HL-60 (cell line): ENCODE results near the gene HELZ.

ENCODE experiments used
- TF ChIP-seq, protein P1 (sequence below): IDR thresholded peaks from 2 replicates; pipeline ENCODE4 v1.6.1; 2012; ENCODE audit warnings: low read depth; ENCODE audit not compliant: insufficient replicate concordance
- TF ChIP-seq, protein P2 (sequence below): IDR thresholded peaks from one replicate; pipeline ENCODE4 v1.5.1; 2011; ENCODE audit warnings: low read length, control low read depth, inconsistent platforms; ENCODE audit not compliant: insufficient read depth

DNA sequence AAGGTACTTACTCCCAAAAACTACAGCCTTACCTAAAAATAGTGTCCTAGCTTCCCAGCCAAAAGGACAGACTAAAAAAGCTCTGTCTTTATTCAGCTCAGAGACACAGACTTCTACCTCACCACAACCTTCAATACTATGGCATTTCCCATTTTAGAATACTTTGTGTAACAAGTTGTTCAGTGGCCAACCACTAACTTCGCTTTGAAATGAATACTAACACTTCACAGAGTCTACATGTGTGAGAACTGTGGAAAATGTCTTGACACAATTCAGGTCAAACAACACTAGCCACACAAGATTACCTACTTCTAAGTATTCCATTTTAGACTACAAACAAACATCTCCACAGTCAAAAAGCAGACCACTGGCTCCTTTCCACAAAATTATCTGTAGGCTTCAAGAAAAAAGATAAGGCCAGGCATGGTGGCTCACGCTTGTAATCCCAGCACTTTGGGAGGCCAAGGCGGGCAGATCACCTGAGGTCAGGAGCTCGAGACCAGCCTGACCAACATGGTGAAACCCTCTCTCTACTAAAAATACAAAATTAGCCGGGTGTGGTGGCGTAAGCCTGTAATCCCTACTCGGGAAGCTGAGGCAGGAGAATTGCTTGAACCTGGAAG, 3.2 kb downstream of the HELZ start:
- TF ChIP-seq, protein P1, sequence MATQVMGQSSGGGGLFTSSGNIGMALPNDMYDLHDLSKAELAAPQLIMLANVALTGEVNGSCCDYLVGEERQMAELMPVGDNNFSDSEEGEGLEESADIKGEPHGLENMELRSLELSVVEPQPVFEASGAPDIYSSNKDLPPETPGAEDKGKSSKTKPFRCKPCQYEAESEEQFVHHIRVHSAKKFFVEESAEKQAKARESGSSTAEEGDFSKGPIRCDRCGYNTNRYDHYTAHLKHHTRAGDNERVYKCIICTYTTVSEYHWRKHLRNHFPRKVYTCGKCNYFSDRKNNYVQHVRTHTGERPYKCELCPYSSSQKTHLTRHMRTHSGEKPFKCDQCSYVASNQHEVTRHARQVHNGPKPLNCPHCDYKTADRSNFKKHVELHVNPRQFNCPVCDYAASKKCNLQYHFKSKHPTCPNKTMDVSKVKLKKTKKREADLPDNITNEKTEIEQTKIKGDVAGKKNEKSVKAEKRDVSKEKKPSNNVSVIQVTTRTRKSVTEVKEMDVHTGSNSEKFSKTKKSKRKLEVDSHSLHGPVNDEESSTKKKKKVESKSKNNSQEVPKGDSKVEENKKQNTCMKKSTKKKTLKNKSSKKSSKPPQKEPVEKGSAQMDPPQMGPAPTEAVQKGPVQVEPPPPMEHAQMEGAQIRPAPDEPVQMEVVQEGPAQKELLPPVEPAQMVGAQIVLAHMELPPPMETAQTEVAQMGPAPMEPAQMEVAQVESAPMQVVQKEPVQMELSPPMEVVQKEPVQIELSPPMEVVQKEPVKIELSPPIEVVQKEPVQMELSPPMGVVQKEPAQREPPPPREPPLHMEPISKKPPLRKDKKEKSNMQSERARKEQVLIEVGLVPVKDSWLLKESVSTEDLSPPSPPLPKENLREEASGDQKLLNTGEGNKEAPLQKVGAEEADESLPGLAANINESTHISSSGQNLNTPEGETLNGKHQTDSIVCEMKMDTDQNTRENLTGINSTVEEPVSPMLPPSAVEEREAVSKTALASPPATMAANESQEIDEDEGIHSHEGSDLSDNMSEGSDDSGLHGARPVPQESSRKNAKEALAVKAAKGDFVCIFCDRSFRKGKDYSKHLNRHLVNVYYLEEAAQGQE, result no peak
- TF ChIP-seq, protein P2, sequence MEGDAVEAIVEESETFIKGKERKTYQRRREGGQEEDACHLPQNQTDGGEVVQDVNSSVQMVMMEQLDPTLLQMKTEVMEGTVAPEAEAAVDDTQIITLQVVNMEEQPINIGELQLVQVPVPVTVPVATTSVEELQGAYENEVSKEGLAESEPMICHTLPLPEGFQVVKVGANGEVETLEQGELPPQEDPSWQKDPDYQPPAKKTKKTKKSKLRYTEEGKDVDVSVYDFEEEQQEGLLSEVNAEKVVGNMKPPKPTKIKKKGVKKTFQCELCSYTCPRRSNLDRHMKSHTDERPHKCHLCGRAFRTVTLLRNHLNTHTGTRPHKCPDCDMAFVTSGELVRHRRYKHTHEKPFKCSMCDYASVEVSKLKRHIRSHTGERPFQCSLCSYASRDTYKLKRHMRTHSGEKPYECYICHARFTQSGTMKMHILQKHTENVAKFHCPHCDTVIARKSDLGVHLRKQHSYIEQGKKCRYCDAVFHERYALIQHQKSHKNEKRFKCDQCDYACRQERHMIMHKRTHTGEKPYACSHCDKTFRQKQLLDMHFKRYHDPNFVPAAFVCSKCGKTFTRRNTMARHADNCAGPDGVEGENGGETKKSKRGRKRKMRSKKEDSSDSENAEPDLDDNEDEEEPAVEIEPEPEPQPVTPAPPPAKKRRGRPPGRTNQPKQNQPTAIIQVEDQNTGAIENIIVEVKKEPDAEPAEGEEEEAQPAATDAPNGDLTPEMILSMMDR, result no peak
